Duodenal mucosa (tissue), 2 donors: Measurements from ENCODE around the gene ZNF628.

Source experiments
- H3K27ac ChIP-seq: one replicate; pipeline ENCODE4 v1.7.0; 2013; ENCODE audit warnings: low read depth, low read length
- H3K27me3 ChIP-seq, 2 donors: one replicate each; pipeline ENCODE4 v1.7.0; 2013; ENCODE audit warnings: low read length in 2 of 2, control low read depth in 1 of 2; ENCODE audit not compliant: insufficient read depth in 2 of 2, control insufficient read depth in 1 of 2
- H3K36me3 ChIP-seq, 2 donors: one replicate each; pipeline ENCODE4 v1.7.0; 2013; ENCODE audit warnings: low read length in 2 of 2, control low read depth in 1 of 2; ENCODE audit not compliant: insufficient read depth in 2 of 2, control insufficient read depth in 1 of 2
- H3K4me1 ChIP-seq, 2 donors: one replicate each; pipeline ENCODE4 v1.7.0; 2013; ENCODE audit warnings: low read length in 2 of 2, control low read depth in 1 of 2; ENCODE audit not compliant: insufficient read depth in 2 of 2, control insufficient read depth in 1 of 2
- H3K4me3 ChIP-seq, 2 donors: one replicate each; pipeline ENCODE4 v1.7.0; 2013; ENCODE audit warnings: low read length in 2 of 2, low read depth in 1 of 2
- H3K9ac ChIP-seq, 2 donors: one replicate each; pipeline ENCODE4 v1.7.0; 2013; ENCODE audit warnings: low read length in 2 of 2, low read depth in 1 of 2
- H3K9me3 ChIP-seq, 2 donors: one replicate each; pipeline ENCODE4 v1.7.0; 2013; ENCODE audit warnings: low read length in 2 of 2, control low read depth in 1 of 2; ENCODE audit not compliant: control insufficient read depth in 1 of 2

Gene ZNF628

DNA sequence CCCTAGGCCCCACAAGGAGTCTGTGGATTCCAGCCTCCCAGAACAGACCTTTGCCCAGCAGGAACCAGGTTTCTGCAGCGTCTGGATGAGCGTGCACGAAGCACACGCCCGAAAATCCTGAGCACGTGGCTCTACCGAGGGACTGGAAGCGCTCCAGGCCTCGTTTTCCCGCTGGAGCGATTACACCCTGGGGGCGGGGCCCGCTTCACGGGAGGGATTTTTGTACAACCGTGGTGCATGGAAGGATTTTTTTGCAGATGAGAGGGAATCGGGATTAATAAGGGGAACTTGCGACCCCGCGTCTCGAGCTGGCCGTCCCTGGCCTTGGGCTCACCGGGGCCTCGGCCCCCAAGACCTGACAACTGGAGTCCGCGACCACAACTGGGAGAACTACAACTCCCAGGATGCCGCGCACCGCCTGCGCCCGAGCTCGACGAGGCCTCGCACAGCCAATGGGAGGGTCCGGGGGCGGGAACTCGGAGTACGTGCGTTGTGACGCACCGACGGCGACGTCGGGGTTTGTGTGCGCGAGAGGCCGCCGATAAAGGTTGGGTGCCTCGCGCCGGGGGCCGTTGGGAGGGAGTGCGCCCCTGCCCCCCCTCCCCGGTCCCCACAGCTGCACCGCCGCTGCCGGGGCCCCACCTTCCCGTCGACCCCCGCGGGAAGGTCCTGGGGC, at the start of gene ZNF628:
Gene ZNF628, plus strand, starts transcription at position 518 of the 676 bp plus-strand sequence. CDS start 3,294 bp downstream, outside the sequence.
- H3K9ac ChIP-seq: peak within 1 kb of the TSS; percentile 57 to 64
- H3K4me3 ChIP-seq: peak within 1 kb of the TSS; percentile 79 to 97
- H3K36me3 ChIP-seq: no peaks in the 10 kb centered on the region
- no peaks in the 10 kb centered on the region for H3K9me3 ChIP-seq
- H3K27ac ChIP-seq: peak within 1 kb of the TSS; percentile 88
- peaks cover 9 to 13% of the 10 kb centered on the region in 2 donors for H3K4me1 ChIP-seq
- H3K27me3 ChIP-seq: no peaks in the 10 kb centered on the region

DNA sequence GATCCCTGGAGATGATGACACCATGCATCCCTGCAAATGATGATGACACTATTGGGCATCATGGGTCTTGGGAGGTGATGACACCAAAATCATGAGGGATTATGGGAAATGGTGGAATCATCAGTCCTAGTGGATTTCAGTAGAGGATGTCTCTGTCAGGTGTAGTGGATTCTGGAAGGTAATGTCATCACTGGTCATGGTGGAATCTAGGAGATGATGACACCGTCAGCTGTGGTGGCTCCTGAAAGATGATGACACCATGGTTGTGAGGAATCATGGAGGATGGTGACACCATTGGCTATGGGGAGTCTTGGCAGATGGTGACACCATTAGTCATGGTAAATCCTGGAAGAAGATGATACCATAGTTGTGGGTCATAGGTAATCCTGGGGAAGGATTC, 45.2 kb upstream of the ZNF628 start:
- Histone ChIP-seq H3K9me3 (no peaks in the 10 kb centered on the region), H3K4me3 (no peak overlapping the region), H3K9ac (no peak overlapping the region), H3K27me3 (peaks cover 25 to 36% of the 10 kb centered on the region in 2 donors), H3K27ac (no peak overlapping the region), H3K4me1 (no peaks in the 10 kb centered on the region), H3K36me3 (no peaks in the 10 kb centered on the region)

DNA sequence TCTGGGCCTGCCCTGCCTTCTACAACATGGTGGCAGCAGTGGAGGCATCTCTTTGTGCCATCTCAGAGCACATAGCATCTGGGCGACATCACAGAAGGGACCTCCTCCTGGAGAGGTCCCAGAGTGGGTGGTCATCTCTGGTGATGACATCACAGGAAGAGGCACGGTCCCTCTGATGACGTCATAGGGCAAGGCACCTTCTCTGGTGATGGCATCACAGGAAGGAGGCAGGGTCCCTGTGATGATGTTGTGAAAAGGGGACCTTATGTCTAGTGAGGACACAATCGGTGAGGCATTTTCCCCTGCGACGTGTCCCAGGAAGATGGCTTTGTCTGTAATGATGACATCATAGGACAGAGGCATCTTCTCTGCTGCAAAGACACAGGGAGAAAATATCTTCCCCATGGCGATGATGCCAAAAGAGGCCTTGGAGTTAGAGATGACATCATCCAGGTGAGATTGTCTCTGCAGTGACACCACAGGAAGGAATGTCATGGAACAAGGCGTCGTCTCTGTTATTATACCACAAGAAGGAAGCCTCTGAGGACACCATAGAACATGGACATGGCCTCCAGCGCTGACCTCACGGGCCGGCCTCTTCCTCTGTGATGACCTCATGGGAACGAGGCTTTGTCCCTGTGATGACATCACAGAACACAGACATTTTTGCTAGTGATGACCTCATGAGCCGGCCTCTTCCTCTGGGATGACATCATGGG, 44.0 kb upstream of the ZNF628 start:
- Histone ChIP-seq H3K9ac (no peak overlapping the region), H3K36me3 (no peaks in the 10 kb centered on the region), H3K4me1 (no peaks in the 10 kb centered on the region), H3K27me3 (peaks cover 25 to 42% of the 10 kb centered on the region in 2 donors), H3K27ac (no peak overlapping the region), H3K9me3 (no peaks in the 10 kb centered on the region), H3K4me3 (no peak overlapping the region)

DNA sequence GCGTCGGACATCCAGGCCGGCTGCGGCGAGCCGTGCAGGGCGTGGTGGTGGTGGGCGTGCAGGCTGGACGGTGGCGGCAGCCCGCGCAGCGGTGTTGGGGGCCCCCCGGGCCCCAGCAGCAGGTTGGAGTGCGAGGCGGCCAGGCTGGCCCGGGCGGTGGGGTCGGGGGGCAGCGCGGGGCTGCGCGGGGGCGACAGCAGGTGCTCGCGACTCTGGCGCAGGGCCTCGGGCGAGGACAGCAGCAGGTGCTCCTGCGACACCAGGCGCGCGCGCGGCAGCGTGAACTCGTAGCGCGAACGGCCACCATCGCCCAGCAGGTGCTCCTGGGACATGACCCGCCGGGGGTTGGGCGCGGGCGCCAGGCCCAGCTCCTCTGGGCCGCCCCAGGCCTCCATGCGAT, 43.1 kb upstream of the ZNF628 start:
- no peaks in the 10 kb centered on the region for H3K36me3 ChIP-seq

DNA sequence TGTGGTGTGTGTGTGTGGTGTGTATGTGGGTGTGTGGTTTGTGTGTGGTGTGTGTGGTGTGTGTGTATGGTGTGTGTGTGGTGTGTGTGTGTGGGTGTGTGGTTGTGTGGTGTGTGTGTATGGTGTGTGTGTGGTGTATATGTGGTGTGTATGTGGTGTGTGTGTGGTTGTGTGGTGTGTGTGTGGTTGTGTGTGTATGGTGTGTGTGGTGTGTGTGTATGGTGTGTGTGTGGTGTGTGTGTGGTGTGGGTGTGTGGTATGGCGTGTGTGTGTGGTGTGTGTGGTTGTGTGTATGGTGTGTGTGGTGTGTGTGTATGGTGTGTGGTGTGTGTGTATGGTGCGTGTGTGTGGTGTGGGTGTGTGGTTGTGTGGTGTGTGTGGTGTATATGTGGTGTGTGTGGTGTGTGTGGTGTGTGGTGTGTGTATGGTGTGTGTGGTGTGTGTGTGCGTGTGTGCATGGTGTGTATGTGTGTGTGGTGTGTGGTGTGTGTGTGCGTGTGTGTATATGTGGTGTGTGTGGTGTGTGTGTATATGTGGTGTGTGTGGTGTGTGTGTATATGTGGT, 42.0 kb upstream of the ZNF628 start:
- H3K27ac ChIP-seq: no peak overlapping the region
- no peaks in the 10 kb centered on the region for H3K36me3 ChIP-seq
- H3K9ac ChIP-seq: no peak overlapping the region
- H3K4me3 ChIP-seq: no peak overlapping the region
- H3K27me3 ChIP-seq: peaks cover 31 to 43% of the 10 kb centered on the region in 2 donors
- H3K9me3 ChIP-seq: no peaks in the 10 kb centered on the region
- no peaks in the 10 kb centered on the region for H3K4me1 ChIP-seq

More for the DNA sequence above, 43.1 kb upstream of the ZNF628 start:
- no peak overlapping the region for H3K9ac ChIP-seq
- no peaks in the 10 kb centered on the region for H3K9me3 ChIP-seq
- H3K4me1 ChIP-seq: no peaks in the 10 kb centered on the region
- H3K27ac ChIP-seq: no peak overlapping the region
- H3K4me3 ChIP-seq: no peak overlapping the region
- peaks cover 26 to 41% of the 10 kb centered on the region in 2 donors for H3K27me3 ChIP-seq

DNA sequence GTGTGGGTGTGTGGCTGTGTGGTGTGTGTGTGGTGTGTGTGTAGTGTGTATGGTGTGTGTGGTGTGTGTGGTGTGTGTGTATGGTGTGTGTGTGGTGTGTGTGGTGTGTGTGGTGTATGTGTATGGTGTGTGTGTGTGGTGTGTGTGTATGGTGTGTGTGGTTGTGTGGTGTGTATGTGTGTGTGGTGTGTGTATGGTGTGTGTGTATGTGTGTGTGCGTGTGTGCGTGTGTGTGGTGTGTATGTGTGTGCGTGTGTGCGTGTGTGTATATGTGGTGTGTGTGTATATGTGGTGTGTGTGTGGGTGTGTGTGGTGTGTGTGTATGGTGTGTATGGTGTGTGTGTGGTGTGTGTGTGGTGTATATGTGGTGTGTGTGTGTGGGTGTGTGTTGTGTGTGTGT, 41.4 kb upstream of the ZNF628 start:
- H3K27me3 ChIP-seq: peaks cover 34 to 47% of the 10 kb centered on the region in 2 donors
- no peak overlapping the region for H3K27ac ChIP-seq
- no peak overlapping the region for H3K4me3 ChIP-seq
- no peaks in the 10 kb centered on the region for H3K4me1 ChIP-seq
- no peaks in the 10 kb centered on the region for H3K9me3 ChIP-seq
- H3K9ac ChIP-seq: no peak overlapping the region
- H3K36me3 ChIP-seq: no peaks in the 10 kb centered on the region

GRCh38 chr19:55436847-55437246, 39.6 kb upstream of the ZNF628 start:
- H3K27me3 ChIP-seq: peaks cover 45 to 61% of the 10 kb centered on the region in 2 donors

DNA sequence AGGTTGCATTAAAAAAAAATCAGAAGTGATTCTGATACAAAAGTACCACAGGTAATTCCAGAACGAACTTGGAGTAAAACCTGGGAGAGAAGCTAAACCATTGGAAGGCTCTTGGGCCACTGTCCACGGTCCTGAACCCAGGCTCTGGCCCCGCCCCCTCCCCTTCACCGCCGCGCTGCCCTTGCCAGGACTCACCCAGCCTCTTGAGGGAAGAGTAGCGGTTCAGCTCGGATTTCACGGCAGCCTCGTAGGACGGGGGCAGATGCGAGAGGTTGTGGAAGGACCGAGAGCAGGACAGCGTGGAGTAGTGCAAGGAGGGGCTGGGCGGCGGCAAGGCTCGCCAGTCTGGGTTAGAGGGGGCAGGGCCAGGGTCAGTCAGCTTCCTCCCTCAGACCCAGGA, 39.0 kb upstream of the ZNF628 start:
- Histone ChIP-seq H3K9ac (no peak overlapping the region), H3K27ac (no peak overlapping the region), H3K4me3 (no peak overlapping the region), H3K36me3 (no peaks in the 10 kb centered on the region), H3K9me3 (no peaks in the 10 kb centered on the region), H3K4me1 (peaks cover 6 to 13% of the 10 kb centered on the region in 2 donors), H3K27me3 (peaks cover 42 to 57% of the 10 kb centered on the region in 2 donors)

More at GRCh38 chr19:55436847-55437246, 39.6 kb upstream of the ZNF628 start:
- peaks cover 5 to 11% of the 10 kb centered on the region in 2 donors for H3K4me1 ChIP-seq
- H3K4me3 ChIP-seq: no peak overlapping the region
- no peaks in the 10 kb centered on the region for H3K9me3 ChIP-seq
- H3K9ac ChIP-seq: no peak overlapping the region
- no peaks in the 10 kb centered on the region for H3K36me3 ChIP-seq
- H3K27ac ChIP-seq: no peak overlapping the region

DNA sequence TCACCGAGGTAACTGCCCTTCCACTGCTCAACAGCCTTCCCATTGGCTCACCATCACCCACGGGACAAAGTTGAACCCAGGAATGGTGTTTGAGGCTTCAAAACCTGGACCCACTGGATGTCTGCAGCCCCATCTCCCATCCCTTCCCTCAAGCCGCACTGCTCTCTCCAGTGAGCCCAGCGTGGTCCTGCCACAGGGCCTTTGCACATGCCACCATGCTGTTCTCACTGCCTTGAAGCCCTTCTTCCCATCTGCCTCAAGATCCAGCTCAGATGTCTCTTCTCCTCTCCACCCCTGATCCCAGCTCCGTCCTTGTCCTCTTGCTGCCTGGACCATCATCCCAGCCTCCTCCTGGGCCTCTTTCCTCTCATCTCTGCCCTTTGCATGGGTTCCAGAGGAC, 37.4 kb upstream of the ZNF628 start:
- Histone ChIP-seq H3K9ac (no peak overlapping the region), H3K27ac (no peak overlapping the region), H3K27me3 (peaks cover 45 to 56% of the 10 kb centered on the region in 2 donors), H3K4me1 (peaks cover 6 to 13% of the 10 kb centered on the region in 2 donors), H3K4me3 (no peak overlapping the region), H3K36me3 (no peaks in the 10 kb centered on the region), H3K9me3 (no peaks in the 10 kb centered on the region)
